IPS-15b (cell line): ENCODE data around the gene SYCN.
A peak's percentile ranks its signal among the peaks of the same experiment; 100 is the strongest.

Experiments used
- H3K27me3 ChIP-seq: one replicate; pipeline ENCODE4 v1.6.1; 2013; ENCODE audit warnings: low read length; ENCODE audit not compliant: control insufficient read depth, insufficient read depth
- H3K36me3 ChIP-seq: one replicate; pipeline ENCODE4 v1.6.1; 2013; ENCODE audit warnings: low read length; ENCODE audit not compliant: control insufficient read depth, insufficient read depth
- H3K4me1 ChIP-seq: one replicate; pipeline ENCODE4 v1.6.1; 2013; ENCODE audit warnings: mild to moderate bottlenecking, low read length; ENCODE audit not compliant: control insufficient read depth, insufficient read depth
- H3K4me3 ChIP-seq: one replicate; pipeline ENCODE4 v1.5.1; 2013; ENCODE audit warnings: low read depth, low read length
- H3K9ac ChIP-seq: one replicate; pipeline ENCODE4 v1.6.1; 2013; ENCODE audit warnings: low read depth, mild to moderate bottlenecking, low read length
- H3K9me3 ChIP-seq: one replicate; pipeline ENCODE4 v1.6.1; 2013; ENCODE audit warnings: mild to moderate bottlenecking, low read length; ENCODE audit not compliant: control insufficient read depth, insufficient read depth

SYCN gene

GRCh38 chr19:39156326-39157230, 47.5 kb downstream of the SYCN start:
- peak overlapping the region; percentile 54 for H3K9ac ChIP-seq
- H3K4me3 ChIP-seq = no peak overlapping the region
- H3K4me1 ChIP-seq = peaks cover 4% of the 10 kb centered on the region
- H3K36me3 ChIP-seq = no peaks in the 10 kb centered on the region
- H3K9me3 ChIP-seq = no peaks in the 10 kb centered on the region
- H3K27me3 ChIP-seq = no peaks in the 10 kb centered on the region

GRCh38 chr19:39155741-39156140, 48.3 kb downstream of the SYCN start:
- Histone ChIP-seq H3K27me3 (no peaks in the 10 kb centered on the region), H3K9me3 (no peaks in the 10 kb centered on the region), H3K36me3 (no peaks in the 10 kb centered on the region), H3K4me1 (peaks cover 4% of the 10 kb centered on the region), H3K4me3 (no peak overlapping the region), H3K9ac (no peak overlapping the region)

- no peaks in the 10 kb centered on the region for H3K36me3 ChIP-seq
- no peaks in the 10 kb centered on the region for H3K9me3 ChIP-seq
- peak overlapping the region; percentile 37 for H3K9ac ChIP-seq
- H3K4me1 ChIP-seq = peaks cover 4% of the 10 kb centered on the region
- H3K4me3 ChIP-seq = no peak overlapping the region
- H3K27me3 ChIP-seq = no peaks in the 10 kb centered on the region
These were observed 48.9 kb downstream of the SYCN start for GRCh38 chr19:39155114-39155700.

GRCh38 chr19:39154629-39155100, 49.4 kb downstream of the SYCN start:
- no peaks in the 10 kb centered on the region for H3K36me3 ChIP-seq
- no peaks in the 10 kb centered on the region for H3K27me3 ChIP-seq
- H3K9me3 ChIP-seq = no peaks in the 10 kb centered on the region
- H3K4me1 ChIP-seq = peaks cover 4% of the 10 kb centered on the region
- H3K4me3 ChIP-seq = no peak overlapping the region
- peak overlapping the region; percentile 37 for H3K9ac ChIP-seq

- Histone ChIP-seq H3K27me3 (no peaks in the 10 kb centered on the region), H3K9me3 (no peaks in the 10 kb centered on the region), H3K4me3 (no peak overlapping the region), H3K9ac (no peak overlapping the region), H3K36me3 (no peaks in the 10 kb centered on the region), H3K4me1 (peaks cover 4% of the 10 kb centered on the region)
These were observed 49.9 kb downstream of the SYCN start for GRCh38 chr19:39154100-39154628.
